ENCODE results near the gene GALNT3. TPM values are rescaled to one million over a fixed set of nuclear protein-coding genes. Genes with fewer than 3 reads are reported as not detected.

Gene GALNT3
- polyA plus RNA-seq, 3 donors, result 5.5 to 8.3 (median 7.5) TPM

DNA sequence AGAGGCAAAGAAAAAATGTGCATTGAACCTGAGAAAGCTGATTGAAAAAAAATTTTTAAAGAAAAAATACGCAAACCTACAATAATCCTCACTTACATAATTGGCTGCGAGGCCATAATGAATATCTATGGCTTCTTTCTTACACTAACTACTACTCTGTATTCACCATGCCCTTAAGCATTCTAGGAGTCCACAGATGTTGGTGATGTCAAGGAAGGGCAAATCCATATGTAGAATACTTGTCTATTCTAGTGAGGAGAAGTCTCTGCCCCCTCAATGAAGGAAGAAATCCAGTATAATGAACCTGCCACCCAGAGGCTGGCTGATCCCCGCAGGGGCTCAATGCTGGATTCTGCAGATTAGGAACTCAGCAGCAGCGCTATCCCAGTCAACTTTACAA, 14.3 kb downstream of the GALNT3 start:
- Histone ChIP-seq H3K27ac (ENCODE audit: low read depth in 1 of 2, low read length in 2 of 2) (no peak overlapping the region), H3K79me2 (ENCODE audit: insufficient read depth, low read length) (peaks cover 75% of the 10 kb centered on the region), H3K4me1 (ENCODE audit: control insufficient read depth in 1 of 2, insufficient read depth in 2 of 2, low read length in 2 of 2) (no peaks in the 10 kb centered on the region), H3K9me3 (replicated peaks in 1 of 2; ENCODE audit: control insufficient read depth in 1 of 2, insufficient read depth in 1 of 2, low read length in 2 of 2) (peaks cover 4 to 8% of the 10 kb centered on the region in 2 donors), H3K9ac (ENCODE audit: insufficient read depth, low read length, poor library complexity, severe bottlenecking) (no peak overlapping the region), H2AFZ (ENCODE audit: insufficient read depth, low read depth, low read length, poor library complexity, severe bottlenecking) (no peak overlapping the region), H3K4me2 (replicated peaks; ENCODE audit: extremely low read depth, low read length, poor library complexity, severe bottlenecking) (no peak overlapping the region), H3K36me3 (replicated peaks in 1 of 2; ENCODE audit: control insufficient read depth in 1 of 2, insufficient read depth in 2 of 2, low read length in 2 of 2) (peaks cover 4 to 44% of the 10 kb centered on the region in 2 donors), H4K20me1 (ENCODE audit: insufficient read depth, low read length) (no peaks in the 10 kb centered on the region), H3K27me3 (ENCODE audit: control insufficient read depth in 2 of 2, insufficient read depth in 2 of 2, low read length in 2 of 2) (no peaks in the 10 kb centered on the region), H3K4me3 (replicated peaks in 1 of 3; ENCODE audit: low read depth in 2 of 3, low read length in 3 of 3) (no peak overlapping the region)
- Mint-ChIP-seq H3K4me3 (no peak overlapping the region), H3K9me3 (peaks cover 0 to 9% (median 6%) of the 10 kb centered on the region in 7 donors), H3K27me3 (ENCODE audit: low read depth in 3 of 3) (peaks cover 0 to 1% (median 0%) of the 10 kb centered on the region in 3 donors), H3K4me1 (peaks cover 9% of the 10 kb centered on the region), H3K36me3 (peaks cover 30 to 51% of the 10 kb centered on the region in 2 donors), H3K27ac (no peak overlapping the region)
- TF ChIP-seq, protein P1, sequence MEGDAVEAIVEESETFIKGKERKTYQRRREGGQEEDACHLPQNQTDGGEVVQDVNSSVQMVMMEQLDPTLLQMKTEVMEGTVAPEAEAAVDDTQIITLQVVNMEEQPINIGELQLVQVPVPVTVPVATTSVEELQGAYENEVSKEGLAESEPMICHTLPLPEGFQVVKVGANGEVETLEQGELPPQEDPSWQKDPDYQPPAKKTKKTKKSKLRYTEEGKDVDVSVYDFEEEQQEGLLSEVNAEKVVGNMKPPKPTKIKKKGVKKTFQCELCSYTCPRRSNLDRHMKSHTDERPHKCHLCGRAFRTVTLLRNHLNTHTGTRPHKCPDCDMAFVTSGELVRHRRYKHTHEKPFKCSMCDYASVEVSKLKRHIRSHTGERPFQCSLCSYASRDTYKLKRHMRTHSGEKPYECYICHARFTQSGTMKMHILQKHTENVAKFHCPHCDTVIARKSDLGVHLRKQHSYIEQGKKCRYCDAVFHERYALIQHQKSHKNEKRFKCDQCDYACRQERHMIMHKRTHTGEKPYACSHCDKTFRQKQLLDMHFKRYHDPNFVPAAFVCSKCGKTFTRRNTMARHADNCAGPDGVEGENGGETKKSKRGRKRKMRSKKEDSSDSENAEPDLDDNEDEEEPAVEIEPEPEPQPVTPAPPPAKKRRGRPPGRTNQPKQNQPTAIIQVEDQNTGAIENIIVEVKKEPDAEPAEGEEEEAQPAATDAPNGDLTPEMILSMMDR (IDR thresholded peaks at IDR 0.05), result no peak
- DNase-seq, result no peak
- intact Hi-C loops (cut with micrococcal nuclease), result no loop called here
- WGBS (ENCODE audit: insufficient coverage), result 100% methylated on average over 2 of the region's 4 CpGs

DNA sequence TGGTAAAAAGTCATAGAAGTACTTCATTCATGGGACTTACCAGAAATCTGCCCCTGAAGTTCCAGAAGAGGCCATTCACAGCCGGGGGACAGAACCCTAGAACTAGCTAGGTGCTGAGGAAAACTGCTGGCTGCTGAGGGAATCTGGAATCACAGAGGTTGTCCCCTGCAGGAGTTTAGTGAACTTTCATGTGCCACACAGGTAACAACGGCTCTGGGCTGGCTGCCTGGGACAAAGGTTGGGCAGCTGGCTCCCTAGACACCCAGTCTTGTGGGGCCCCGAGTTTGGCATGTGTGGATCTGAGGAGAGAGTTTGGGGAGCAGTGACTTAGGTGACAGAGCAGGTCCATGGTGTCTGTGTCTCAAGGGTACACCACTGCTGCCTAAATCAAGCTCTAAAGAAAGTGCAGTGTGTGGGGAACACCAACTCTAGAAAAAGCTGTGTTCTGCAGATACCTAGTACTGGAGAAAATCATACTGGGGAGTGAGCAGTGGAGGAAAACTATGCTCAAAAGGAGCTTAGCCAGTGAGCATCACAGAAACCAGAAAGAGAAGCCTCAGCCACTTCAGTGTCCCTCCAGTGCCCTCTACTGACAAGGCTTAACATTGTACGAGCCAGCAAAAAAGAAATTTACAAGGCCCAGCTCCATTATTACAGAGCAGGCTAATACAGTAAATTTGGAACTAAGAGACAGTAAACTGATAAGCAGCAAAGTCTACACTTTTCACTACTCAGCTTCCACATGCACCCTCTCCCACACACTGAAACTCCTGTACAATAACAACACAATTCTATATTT, 15.2 kb downstream of the GALNT3 start:
- Histone ChIP-seq H3K27ac (ENCODE audit: low read depth in 1 of 2, low read length in 2 of 2) (peak overlapping the region in 1 of 2 donors; percentile 17), H3K27me3 (ENCODE audit: control insufficient read depth in 2 of 2, insufficient read depth in 2 of 2, low read length in 2 of 2) (no peaks in the 10 kb centered on the region), H2AFZ (ENCODE audit: insufficient read depth, low read depth, low read length, poor library complexity, severe bottlenecking) (no peak overlapping the region), H3K4me2 (replicated peaks; ENCODE audit: extremely low read depth, low read length, poor library complexity, severe bottlenecking) (no peak overlapping the region), H3K9ac (ENCODE audit: insufficient read depth, low read length, poor library complexity, severe bottlenecking) (no peak overlapping the region), H3K9me3 (replicated peaks in 1 of 2; ENCODE audit: control insufficient read depth in 1 of 2, insufficient read depth in 1 of 2, low read length in 2 of 2) (peaks cover 4 to 8% of the 10 kb centered on the region in 2 donors), H3K36me3 (replicated peaks in 1 of 2; ENCODE audit: control insufficient read depth in 1 of 2, insufficient read depth in 2 of 2, low read length in 2 of 2) (peaks cover 4 to 36% of the 10 kb centered on the region in 2 donors), H4K20me1 (ENCODE audit: insufficient read depth, low read length) (no peaks in the 10 kb centered on the region), H3K4me3 (replicated peaks in 1 of 3; ENCODE audit: low read depth in 2 of 3, low read length in 3 of 3) (no peak overlapping the region), H3K4me1 (ENCODE audit: control insufficient read depth in 1 of 2, insufficient read depth in 2 of 2, low read length in 2 of 2) (no peaks in the 10 kb centered on the region), H3K79me2 (ENCODE audit: insufficient read depth, low read length) (peaks cover 75% of the 10 kb centered on the region)
- Mint-ChIP-seq H3K27ac (peak overlapping the region in 3 of 7 donors; percentile 46 to 70 (median 69)), H3K4me3 (no peak overlapping the region), H3K4me1 (peaks cover 9% of the 10 kb centered on the region), H3K9me3 (peaks cover 0 to 9% (median 6%) of the 10 kb centered on the region in 7 donors), H3K36me3 (peaks cover 21 to 46% of the 10 kb centered on the region in 2 donors), H3K27me3 (ENCODE audit: low read depth in 3 of 3) (peaks cover 0 to 1% (median 0%) of the 10 kb centered on the region in 3 donors)
- DNase-seq, result no peak
- TF ChIP-seq, protein P1 (IDR thresholded peaks at IDR 0.05), result peak; percentile 36
- intact Hi-C loops (cut with micrococcal nuclease), result no loop called here
- WGBS (ENCODE audit: insufficient coverage), result 90% methylated on average over 3 of the region's 4 CpGs
